Activated T-helper 1 cell treated with Interleukin-2 at 50 U/mL for 16 hours (primary cell): ENCODE data around the gene NEDD4.
"Not testable (repeated sequence)": the region's sequence is repeated elsewhere in the genome, so short reads cannot be mapped to it uniquely, and the experiment has no call there.

ENCODE experiments used
- DNase-seq: peaks from one replicate; pipeline ENCODE4 v3.0.0-alpha.2; 2020; ENCODE audit warnings: low read depth

Gene NEDD4

GRCh38 chr15:55891196-55891595 lies 102.2 kb downstream of the NEDD4 start:
- no peak for DNase-seq

- no peak for DNase-seq
These were observed 109.2 kb downstream of the NEDD4 start for GRCh38 chr15:55884223-55884622.

- DNase-seq, result no peak
These were observed 114.2 kb downstream of the NEDD4 start for GRCh38 chr15:55879181-55879580.

GRCh38 chr15:55873024-55873720 lies 120.2 kb downstream of the NEDD4 start:
- DNase-seq, result no peak

GRCh38 chr15:55872471-55872870 lies 120.9 kb downstream of the NEDD4 start:
- DNase-seq, result no peak

- no peak for DNase-seq
These were observed 123.8 kb downstream of the NEDD4 start for GRCh38 chr15:55869660-55870059.

GRCh38 chr15:55868707-55869106 lies 124.7 kb downstream of the NEDD4 start:
- no peak for DNase-seq

- DNase-seq, result not testable (repeated sequence)
These were observed 125.1 kb downstream of the NEDD4 start for GRCh38 chr15:55868291-55868690.

GRCh38 chr15:55863911-55864310 lies 129.5 kb downstream of the NEDD4 start:
- no peak for DNase-seq

GRCh38 chr15:55861115-55861514 lies 132.3 kb downstream of the NEDD4 start:
- no peak for DNase-seq

- no peak for DNase-seq
These were observed 132.9 kb downstream of the NEDD4 start for GRCh38 chr15:55860468-55860867.

GRCh38 chr15:55859681-55860080 lies 133.7 kb downstream of the NEDD4 start:
- no peak for DNase-seq

- DNase-seq, result no peak
These were observed 134.8 kb downstream of the NEDD4 start for GRCh38 chr15:55858661-55859060.

- DNase-seq, result no peak
These were observed 136.8 kb downstream of the NEDD4 start for GRCh38 chr15:55856506-55857164.

GRCh38 chr15:55853134-55853533 lies 140.3 kb downstream of the NEDD4 start:
- no peak for DNase-seq

- no peak for DNase-seq
These were observed 147.2 kb downstream of the NEDD4 start for GRCh38 chr15:55846116-55846707.

GRCh38 chr15:55842897-55843296 lies 150.5 kb downstream of the NEDD4 start:
- DNase-seq, result not testable (repeated sequence)

GRCh38 chr15:55835866-55836265 lies 157.5 kb downstream of the NEDD4 start:
- DNase-seq, result no peak

- DNase-seq, result no peak
These were observed 159.1 kb downstream of the NEDD4 start for GRCh38 chr15:55834331-55834730.

GRCh38 chr15:55829826-55830225 lies 163.6 kb downstream of the NEDD4 start:
- no peak for DNase-seq

GRCh38 chr15:55827955-55828354 lies 165.5 kb downstream of the NEDD4 start:
- no peak for DNase-seq

- no peak for DNase-seq
These were observed 166.2 kb downstream of the NEDD4 start for GRCh38 chr15:55827204-55827603.

- no peak for DNase-seq
These were observed 168.4 kb downstream of the NEDD4 start for GRCh38 chr15:55824857-55825613.
